PFSK-1 (cell line): ENCODE data around the gene NDST1.

Experiments
- POLR2AphosphoS5 ChIP-seq: IDR thresholded peaks from 2 replicates; pipeline ENCODE4 v1.6.1; 2012; ENCODE audit warnings: low read depth, mild to moderate bottlenecking, control low read depth, low read length, moderate library complexity
- SIN3A ChIP-seq: IDR thresholded peaks from 2 replicates; pipeline ENCODE4 v1.6.1; 2012; ENCODE audit warnings: mild to moderate bottlenecking, low read length, moderate library complexity, borderline replicate concordance; ENCODE audit not compliant: insufficient read depth
- TAF1 ChIP-seq: IDR thresholded peaks from 2 replicates; pipeline ENCODE4 v1.6.1; 2012; ENCODE audit warnings: low read length, control low read depth, borderline replicate concordance; ENCODE audit not compliant: insufficient read depth
- TF ChIP-seq, protein P1 (sequence below), 2 experiments: IDR thresholded peaks; 2 replicates each; pipeline versions ENCODE4 v1.6.1 to v1.8.0; 2011 to 2012; ENCODE audit warnings: low read depth in 2 of 2, low read length in 2 of 2, control low read depth in 1 of 2, inconsistent platforms in 1 of 2, mild to moderate bottlenecking in 1 of 2, moderate library complexity in 1 of 2; ENCODE audit not compliant: insufficient read depth in 1 of 2

DNA sequence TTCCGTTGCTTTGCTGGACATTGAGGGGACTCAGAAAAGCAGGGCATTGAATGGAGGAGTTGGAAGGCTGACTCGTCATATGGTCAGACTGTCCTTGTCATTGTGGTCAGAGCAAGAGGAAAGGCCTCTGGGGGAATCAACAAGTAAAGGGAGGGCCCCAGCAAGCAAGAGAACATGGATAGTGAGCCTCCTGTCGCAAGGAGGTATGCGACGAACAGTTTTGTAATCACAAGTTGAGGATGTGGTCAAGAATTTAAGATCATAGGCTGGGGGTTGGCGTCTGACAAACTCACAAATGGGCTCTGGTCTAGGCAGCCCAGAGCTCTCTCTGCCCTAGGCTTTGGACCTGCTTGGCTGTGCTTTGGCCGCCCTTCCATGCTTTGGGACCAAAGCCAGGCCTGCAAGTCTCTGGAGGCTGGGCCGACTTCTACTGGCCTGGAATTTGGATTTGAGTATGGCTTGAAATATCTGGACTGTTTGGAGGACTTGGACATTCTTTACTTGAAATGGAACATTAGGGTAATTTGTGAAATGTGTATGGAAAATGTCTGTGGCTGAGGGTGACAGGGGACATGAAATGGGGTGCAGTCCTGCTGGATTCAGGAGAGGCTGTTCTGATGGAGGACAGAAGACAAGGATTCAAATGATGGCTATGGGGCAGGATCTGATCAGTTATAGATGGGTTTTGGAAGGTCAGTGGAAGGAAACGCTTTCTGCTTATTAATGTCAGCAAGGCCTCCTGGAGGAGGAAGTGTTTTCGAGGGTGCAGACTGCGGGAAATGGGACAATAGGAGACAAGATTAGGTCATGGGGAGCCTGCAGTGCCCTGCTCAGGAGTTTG, 19.2 kb upstream of the NDST1 start:
- TF ChIP-seq, protein P1, sequence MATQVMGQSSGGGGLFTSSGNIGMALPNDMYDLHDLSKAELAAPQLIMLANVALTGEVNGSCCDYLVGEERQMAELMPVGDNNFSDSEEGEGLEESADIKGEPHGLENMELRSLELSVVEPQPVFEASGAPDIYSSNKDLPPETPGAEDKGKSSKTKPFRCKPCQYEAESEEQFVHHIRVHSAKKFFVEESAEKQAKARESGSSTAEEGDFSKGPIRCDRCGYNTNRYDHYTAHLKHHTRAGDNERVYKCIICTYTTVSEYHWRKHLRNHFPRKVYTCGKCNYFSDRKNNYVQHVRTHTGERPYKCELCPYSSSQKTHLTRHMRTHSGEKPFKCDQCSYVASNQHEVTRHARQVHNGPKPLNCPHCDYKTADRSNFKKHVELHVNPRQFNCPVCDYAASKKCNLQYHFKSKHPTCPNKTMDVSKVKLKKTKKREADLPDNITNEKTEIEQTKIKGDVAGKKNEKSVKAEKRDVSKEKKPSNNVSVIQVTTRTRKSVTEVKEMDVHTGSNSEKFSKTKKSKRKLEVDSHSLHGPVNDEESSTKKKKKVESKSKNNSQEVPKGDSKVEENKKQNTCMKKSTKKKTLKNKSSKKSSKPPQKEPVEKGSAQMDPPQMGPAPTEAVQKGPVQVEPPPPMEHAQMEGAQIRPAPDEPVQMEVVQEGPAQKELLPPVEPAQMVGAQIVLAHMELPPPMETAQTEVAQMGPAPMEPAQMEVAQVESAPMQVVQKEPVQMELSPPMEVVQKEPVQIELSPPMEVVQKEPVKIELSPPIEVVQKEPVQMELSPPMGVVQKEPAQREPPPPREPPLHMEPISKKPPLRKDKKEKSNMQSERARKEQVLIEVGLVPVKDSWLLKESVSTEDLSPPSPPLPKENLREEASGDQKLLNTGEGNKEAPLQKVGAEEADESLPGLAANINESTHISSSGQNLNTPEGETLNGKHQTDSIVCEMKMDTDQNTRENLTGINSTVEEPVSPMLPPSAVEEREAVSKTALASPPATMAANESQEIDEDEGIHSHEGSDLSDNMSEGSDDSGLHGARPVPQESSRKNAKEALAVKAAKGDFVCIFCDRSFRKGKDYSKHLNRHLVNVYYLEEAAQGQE (IDR thresholded peaks at IDR 0.05; ENCODE audit: insufficient read depth in 1 of 2, low read depth in 2 of 2, low read length in 2 of 2), result no peak
- no peak for TF ChIP-seq SIN3A
- TF ChIP-seq POLR2AphosphoS5, result no peak
- no peak for TF ChIP-seq TAF1
